Smooth muscle cell (in vitro differentiated cells): ENCODE results near the gene LIAS. TPM values are rescaled to one million over a fixed set of nuclear protein-coding genes. Genes with fewer than 3 reads are reported as not detected.

Experiments
- DNase-seq: peaks from one replicate; lab custom pipeline; 2025; ENCODE audit not compliant: unreplicated experiment; lab: John Stamatoyannopoulos, UW
- H2AFZ ChIP-seq: fragments of 200-600 bp; sonication (generic); 2 replicates; pipeline ENCODE4 v1.6.0; 2016; ENCODE audit warnings: antibody characterized with exemption, low read depth, mild to moderate bottlenecking
- H3F3A ChIP-seq: fragments of 200-600 bp; sonication (generic); 2 replicates; pipeline ENCODE4 v1.6.0; 2017; ENCODE audit warnings: antibody characterized with exemption, low read depth
- H3K27ac ChIP-seq: fragments of 200-600 bp; sonication (generic); 2 replicates; pipeline ENCODE4 v1.5.1; 2016; ENCODE audit warnings: low read depth, mild to moderate bottlenecking
- H3K27me3 ChIP-seq: fragments of 200-600 bp; sonication (generic); 2 replicates; pipeline ENCODE4 v1.6.1; 2016; ENCODE audit warnings: low read depth, mild to moderate bottlenecking
- H3K36me3 ChIP-seq: fragments of 200-600 bp; sonication (generic); 2 replicates; pipeline ENCODE4 v1.5.1; 2016; ENCODE audit warnings: low read depth
- H3K4me1 ChIP-seq: fragments of 200-600 bp; sonication (generic); 2 replicates; pipeline ENCODE4 v1.5.1; 2016; ENCODE audit warnings: low read depth
- H3K4me2 ChIP-seq: fragments of 200-600 bp; sonication (generic); 2 replicates; pipeline ENCODE4 v1.6.0; 2016; ENCODE audit warnings: mild to moderate bottlenecking
- H3K4me3 ChIP-seq: fragments of 200-600 bp; sonication (generic); 2 replicates; pipeline ENCODE4 v1.5.1; 2016; ENCODE audit warnings: mild to moderate bottlenecking
- H3K79me2 ChIP-seq: fragments of 200-600 bp; sonication (generic); 2 replicates; pipeline ENCODE4 v1.6.0; 2016; ENCODE audit warnings: low read depth, mild to moderate bottlenecking
- H3K9ac ChIP-seq: fragments of 200-600 bp; sonication (generic); 2 replicates; pipeline ENCODE4 v1.6.0; 2016; ENCODE audit warnings: low read depth
- H3K9me3 ChIP-seq: fragments of 200-600 bp; sonication (generic); replicated peaks from 2 replicates; pipeline ENCODE4 v1.5.1; 2016; ENCODE audit warnings: low read depth
- H4K20me1 ChIP-seq: fragments of 200-600 bp; sonication (generic); 2 replicates; pipeline ENCODE4 v1.6.0; 2016; ENCODE audit warnings: low read depth
- CTCF ChIP-seq: fragments of 200-600 bp; sonication (generic); IDR thresholded peaks from 2 replicates; pipeline ENCODE4 v1.5.1; 2017; ENCODE audit warnings: borderline replicate concordance, mild to moderate bottlenecking, antibody characterized with exemption; ENCODE audit not compliant: insufficient read depth, poor library complexity, severe bottlenecking
- WGBS: methylation state at CpG from one replicate; pipeline ENCODE4 v1.1.7; 2016; ENCODE audit warnings: low lambda C conversion rate; 5-methylcytosine and 5-hydroxymethylcytosine counted together
- polyA plus RNA-seq: library from polyadenylated mRNA; unstranded; fragments of >200 nt; fragmentation: Nextera tagmentation; extraction: Ambion mirVana; gene quantifications from 2 replicates; pipeline ENCODE4 v1.2.1, GENCODE V29; 2016
- total RNA-seq: library from RNA; depleted of rRNA; stranded (reverse); fragments of >200 nt; gene quantifications from 2 replicates; pipeline ENCODE4 v1.2.3, GENCODE V29; 2014

LIAS gene
- total and polyA plus RNA-seq, 2 experiments from 2014 or later = 6.6 to 10.5 TPM

- no peaks in the 10 kb centered on the region for H3K9me3 ChIP-seq
- no peak for DNase-seq
- no peak overlapping the region for H3K9ac ChIP-seq
- WGBS = 97% methylated on average over 3 of the region's 3 CpGs
- H3K4me2 ChIP-seq = no peak overlapping the region
- no peaks in the 10 kb centered on the region for H4K20me1 ChIP-seq
- H2AFZ ChIP-seq = no peak overlapping the region
- H3K79me2 ChIP-seq = no peaks in the 10 kb centered on the region
- peaks cover 8% of the 10 kb centered on the region for H3F3A ChIP-seq
- no peaks in the 10 kb centered on the region for H3K4me1 ChIP-seq
- no peak overlapping the region for H3K27ac ChIP-seq
- H3K36me3 ChIP-seq = no peaks in the 10 kb centered on the region
- no peaks in the 10 kb centered on the region for H3K27me3 ChIP-seq
- H3K4me3 ChIP-seq = no peak overlapping the region
- TF ChIP-seq CTCF = no peak
Measured at GRCh38 chr4:39472396-39472795, 13.5 kb downstream of the LIAS start.

- H3K79me2 ChIP-seq = no peaks in the 10 kb centered on the region
- peak overlapping the region; percentile 45 for H3K27ac ChIP-seq
- 61% methylated on average over 5 of the region's 5 CpGs for WGBS
- TF ChIP-seq CTCF = no peak
- H3K4me3 ChIP-seq = no peak overlapping the region
- no peak for DNase-seq
- H3K4me2 ChIP-seq = no peak overlapping the region
- H3F3A ChIP-seq = no peaks in the 10 kb centered on the region
- H3K27me3 ChIP-seq = no peaks in the 10 kb centered on the region
- H3K36me3 ChIP-seq = no peaks in the 10 kb centered on the region
- no peaks in the 10 kb centered on the region for H3K4me1 ChIP-seq
- no peaks in the 10 kb centered on the region for H3K9me3 ChIP-seq
- no peaks in the 10 kb centered on the region for H4K20me1 ChIP-seq
- H2AFZ ChIP-seq = no peak overlapping the region
- H3K9ac ChIP-seq = no peak overlapping the region
Measured at GRCh38 chr4:39476187-39476895, 17.5 kb downstream of the LIAS start.

GRCh38 chr4:39480251-39480650 is 21.4 kb downstream of the LIAS start:
- Histone ChIP-seq H3K9ac (no peak overlapping the region), H3K36me3 (no peaks in the 10 kb centered on the region), H3K4me1 (no peaks in the 10 kb centered on the region), H3K27ac (no peak overlapping the region), H3F3A (no peaks in the 10 kb centered on the region), H3K79me2 (no peaks in the 10 kb centered on the region), H2AFZ (no peak overlapping the region), H4K20me1 (no peaks in the 10 kb centered on the region), H3K4me2 (no peak overlapping the region), H3K4me3 (no peak overlapping the region), H3K27me3 (no peaks in the 10 kb centered on the region), H3K9me3 (no peaks in the 10 kb centered on the region)
- WGBS = 96% methylated on average over 26 of the region's 27 CpGs
- DNase-seq = no peak
- no peak for TF ChIP-seq CTCF
